ENCODE results near the gene IPO4. TPM values are rescaled to one million over a fixed set of nuclear protein-coding genes. Genes with fewer than 3 reads are reported as not detected.

The IPO4 gene
- total RNA-seq, 2 donors from 2014 or later = 34.0 to 78.7 TPM

- H3K9me3 Mint-ChIP-seq = no peaks in the 10 kb centered on the region
- H3K4me1 Mint-ChIP-seq = peaks cover 46% of the 10 kb centered on the region
- no peaks in the 10 kb centered on the region for H3K27me3 Mint-ChIP-seq
- peaks cover 85% of the 10 kb centered on the region for H3K36me3 Mint-ChIP-seq (ENCODE audit: low read depth)
- peak overlapping the region; percentile 91 for H3K4me3 Mint-ChIP-seq
- H3K27ac Mint-ChIP-seq = peak overlapping the region; percentile 85
- ATAC-seq (replicated peaks) = no peak
Observed at GRCh38 chr14:24145690-24146452, 42.7 kb downstream of the IPO4 start.

GRCh38 chr14:24145219-24145618, 43.4 kb downstream of the IPO4 start:
- no peaks in the 10 kb centered on the region for H3K9me3 Mint-ChIP-seq
- ATAC-seq (replicated peaks) = no peak
- peak overlapping the region; percentile 91 for H3K4me3 Mint-ChIP-seq
- no peaks in the 10 kb centered on the region for H3K27me3 Mint-ChIP-seq
- H3K4me1 Mint-ChIP-seq = peaks cover 46% of the 10 kb centered on the region
- peaks cover 85% of the 10 kb centered on the region for H3K36me3 Mint-ChIP-seq (ENCODE audit: low read depth)
- H3K27ac Mint-ChIP-seq = peak overlapping the region; percentile 85

- H3K4me1 Mint-ChIP-seq = peaks cover 46% of the 10 kb centered on the region
- no peak overlapping the region for H3K27ac Mint-ChIP-seq
- H3K27me3 Mint-ChIP-seq = no peaks in the 10 kb centered on the region
- peak overlapping the region; percentile 91 for H3K4me3 Mint-ChIP-seq
- no peak for ATAC-seq (replicated peaks)
- peaks cover 85% of the 10 kb centered on the region for H3K36me3 Mint-ChIP-seq (ENCODE audit: low read depth)
- no peaks in the 10 kb centered on the region for H3K9me3 Mint-ChIP-seq
Observed at GRCh38 chr14:24144451-24144850, 44.2 kb downstream of the IPO4 start.

- no peak overlapping the region for H3K27ac Mint-ChIP-seq
- peak overlapping the region; percentile 86 for H3K4me3 Mint-ChIP-seq
- ATAC-seq (replicated peaks) = no peak
- H3K36me3 Mint-ChIP-seq (ENCODE audit: low read depth) = peaks cover 85% of the 10 kb centered on the region
- no peaks in the 10 kb centered on the region for H3K27me3 Mint-ChIP-seq
- peaks cover 46% of the 10 kb centered on the region for H3K4me1 Mint-ChIP-seq
- no peaks in the 10 kb centered on the region for H3K9me3 Mint-ChIP-seq
Observed at GRCh38 chr14:24143511-24143910, 45.1 kb downstream of the IPO4 start.

- Mint-ChIP-seq H3K27me3 (no peaks in the 10 kb centered on the region), H3K4me1 (peaks cover 55% of the 10 kb centered on the region), H3K27ac (peak within 1 kb of the TSS; percentile 90), H3K36me3 (ENCODE audit: low read depth) (peaks cover 99% of the 10 kb centered on the region), H3K4me3 (peak within 1 kb of the TSS; percentile 86), H3K9me3 (no peaks in the 10 kb centered on the region)
- peak; percentile 90 for ATAC-seq (replicated peaks)
Observed at GRCh38 chr14:24141097-24141880, 47.3 kb downstream of the IPO4 start, which contains the start of gene EMC9. EMC9 (minus strand) TSS chr14:24141591; CDS start chr14:24141304, 287 bp downstream.

- Mint-ChIP-seq H3K9me3 (no peaks in the 10 kb centered on the region), H3K4me1 (peaks cover 51% of the 10 kb centered on the region), H3K4me3 (peak overlapping the region; percentile 86), H3K27ac (peak overlapping the region; percentile 82), H3K36me3 (ENCODE audit: low read depth) (peaks cover 80% of the 10 kb centered on the region), H3K27me3 (no peaks in the 10 kb centered on the region)
- no peak for ATAC-seq (replicated peaks)
Observed at GRCh38 chr14:24139272-24139934, 49.2 kb downstream of the IPO4 start.

GRCh38 chr14:24138396-24139271, 50.0 kb downstream of the IPO4 start:
- Mint-ChIP-seq H3K36me3 (ENCODE audit: low read depth) (peaks cover 73% of the 10 kb centered on the region), H3K4me1 (peaks cover 45% of the 10 kb centered on the region), H3K27me3 (no peaks in the 10 kb centered on the region), H3K27ac (peak overlapping the region; percentile 82), H3K4me3 (peak overlapping the region; percentile 86), H3K9me3 (no peaks in the 10 kb centered on the region)
- no peak for ATAC-seq (replicated peaks)

GRCh38 chr14:24137529-24138395, 50.9 kb downstream of the IPO4 start:
- H3K9me3 Mint-ChIP-seq = no peaks in the 10 kb centered on the region
- peak overlapping the region; percentile 86 for H3K4me3 Mint-ChIP-seq
- peaks cover 64% of the 10 kb centered on the region for H3K36me3 Mint-ChIP-seq (ENCODE audit: low read depth)
- no peak for ATAC-seq (replicated peaks)
- H3K4me1 Mint-ChIP-seq = peaks cover 42% of the 10 kb centered on the region
- H3K27ac Mint-ChIP-seq = peak overlapping the region; percentile 91
- no peaks in the 10 kb centered on the region for H3K27me3 Mint-ChIP-seq

GRCh38 chr14:24136684-24137528, 51.7 kb downstream of the IPO4 start:
- Mint-ChIP-seq H3K36me3 (ENCODE audit: low read depth) (peaks cover 55% of the 10 kb centered on the region), H3K4me3 (peak overlapping the region; percentile 86), H3K4me1 (peaks cover 43% of the 10 kb centered on the region), H3K27ac (peak overlapping the region; percentile 91), H3K27me3 (no peaks in the 10 kb centered on the region), H3K9me3 (no peaks in the 10 kb centered on the region)
- no peak for ATAC-seq (replicated peaks)

GRCh38 chr14:24135834-24136683, 52.6 kb downstream of the IPO4 start, which contains the start of gene PSME1:
PSME1 (plus strand) TSS chr14:24136194; CDS start chr14:24136263, 69 bp downstream.
- no peaks in the 10 kb centered on the region for H3K27me3 Mint-ChIP-seq
- H3K4me3 Mint-ChIP-seq = peak within 1 kb of the TSS; percentile 86
- peak within 1 kb of the TSS; percentile 91 for H3K27ac Mint-ChIP-seq
- peaks cover 44% of the 10 kb centered on the region for H3K4me1 Mint-ChIP-seq
- peaks cover 47% of the 10 kb centered on the region for H3K36me3 Mint-ChIP-seq (ENCODE audit: low read depth)
- H3K9me3 Mint-ChIP-seq = no peaks in the 10 kb centered on the region
- ATAC-seq (replicated peaks) = peak; percentile 94

- Mint-ChIP-seq H3K27ac (peak overlapping the region; percentile 75), H3K4me3 (peak overlapping the region; percentile 86), H3K9me3 (no peaks in the 10 kb centered on the region), H3K27me3 (no peaks in the 10 kb centered on the region), H3K36me3 (ENCODE audit: low read depth) (peaks cover 41% of the 10 kb centered on the region), H3K4me1 (peaks cover 44% of the 10 kb centered on the region)
- ATAC-seq (replicated peaks) = peak; percentile 5
Observed at GRCh38 chr14:24135584-24135833, 53.1 kb downstream of the IPO4 start.

- H3K27ac Mint-ChIP-seq = no peak overlapping the region
- ATAC-seq (replicated peaks) = no peak
- no peaks in the 10 kb centered on the region for H3K9me3 Mint-ChIP-seq
- peaks cover 24% of the 10 kb centered on the region for H3K36me3 Mint-ChIP-seq (ENCODE audit: low read depth)
- peaks cover 33% of the 10 kb centered on the region for H3K4me1 Mint-ChIP-seq
- no peak overlapping the region for H3K4me3 Mint-ChIP-seq
- H3K27me3 Mint-ChIP-seq = no peaks in the 10 kb centered on the region
Observed at GRCh38 chr14:24133735-24134134, 54.9 kb downstream of the IPO4 start.

Measured in activated T-helper 17 cell treated with anti-CD3 and anti-CD28 coated beads, Interleukin-2, amount 50 U/mL, for 72 hours (primary cell).